ENCODE measurements around the gene INHBE.
A peak's percentile ranks its signal among the peaks of the same experiment; 100 is the strongest.

Gene INHBE

DNA sequence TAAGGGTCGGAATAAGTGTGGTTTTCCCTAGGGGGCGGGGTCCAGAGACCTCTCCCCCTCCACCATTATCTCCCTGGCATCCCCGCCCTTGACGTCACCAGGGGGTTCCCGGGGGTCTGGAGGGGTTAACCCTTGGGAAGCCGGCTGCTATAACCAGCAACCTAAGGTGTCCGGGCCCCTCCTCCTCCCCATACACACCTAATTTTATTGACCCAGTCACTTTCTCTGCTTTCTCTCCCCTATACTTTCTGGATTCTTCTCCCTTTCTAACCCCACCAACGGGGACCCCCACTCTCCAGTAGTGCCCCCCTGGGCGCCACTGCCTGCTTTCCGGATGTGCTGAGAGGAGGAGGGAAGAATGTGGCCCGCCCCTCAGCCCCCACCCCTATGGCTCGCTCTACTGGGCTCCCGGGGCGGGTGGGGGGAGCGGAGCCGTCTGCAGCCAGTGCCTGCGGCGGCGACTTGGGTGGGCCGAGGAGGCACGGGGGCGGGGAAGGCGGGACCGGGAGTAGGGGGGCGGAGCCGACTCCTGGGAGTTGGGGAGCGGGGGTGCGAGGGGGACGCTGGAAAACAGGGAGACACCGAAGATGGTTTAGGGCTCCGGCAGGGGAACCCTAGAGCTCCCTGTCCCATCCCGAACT lies 6.3 kb downstream of the INHBE start:
- no peak for DNase-seq (ENCODE audit: low read depth)

DNA sequence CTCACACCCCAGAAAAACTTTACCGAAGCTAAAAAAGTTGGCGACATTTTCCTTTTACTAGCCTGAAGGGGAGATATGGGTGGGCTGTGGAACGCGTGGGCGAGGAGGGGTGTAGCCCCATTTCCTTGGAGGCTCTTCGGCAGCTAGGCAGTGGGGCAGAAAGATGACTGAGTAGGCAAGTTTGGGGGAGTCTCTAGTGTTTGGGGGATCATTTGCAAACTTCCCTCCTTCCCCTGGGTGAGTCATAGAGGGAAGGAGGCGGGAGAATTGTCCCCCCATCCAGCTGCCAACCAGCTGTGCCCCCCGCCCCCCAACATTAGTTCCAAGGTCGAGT lies 6.8 kb downstream of the INHBE start:
- no peak for DNase-seq (ENCODE audit: low read depth)

DNA sequence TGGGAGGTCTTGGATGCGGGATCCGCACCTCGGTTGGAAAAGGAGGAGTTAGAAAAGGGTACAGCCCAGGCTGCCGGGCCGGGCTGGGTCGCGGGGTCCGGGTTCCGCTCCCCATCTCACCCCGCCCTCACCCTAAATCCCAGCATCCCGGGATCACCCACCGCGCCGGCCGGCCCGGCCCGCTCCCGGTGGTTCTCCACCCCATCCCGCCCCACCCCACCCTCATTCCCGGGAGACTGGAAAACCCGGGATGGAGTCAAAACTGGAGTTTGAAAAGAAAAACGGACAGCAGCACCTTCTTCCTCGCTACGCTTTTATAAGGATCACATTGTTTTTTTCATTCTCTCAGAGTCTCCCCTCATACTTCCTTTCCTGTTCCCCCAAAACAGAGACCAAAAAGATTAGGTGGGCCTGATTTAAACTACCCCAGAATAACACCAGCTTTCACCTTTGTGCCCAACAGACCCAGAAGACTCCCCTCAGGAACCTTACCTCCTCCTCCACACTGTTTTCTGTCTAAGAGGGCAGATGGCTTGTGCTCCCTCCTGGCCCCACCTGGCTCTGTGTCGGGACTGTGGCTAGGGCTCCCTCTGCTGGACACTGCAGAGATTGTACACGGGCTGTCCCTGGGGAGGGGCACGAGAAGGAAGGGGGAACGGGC lies 7.3 kb downstream of the INHBE start:
- peak; percentile 79 for DNase-seq (ENCODE audit: low read depth)

DNA sequence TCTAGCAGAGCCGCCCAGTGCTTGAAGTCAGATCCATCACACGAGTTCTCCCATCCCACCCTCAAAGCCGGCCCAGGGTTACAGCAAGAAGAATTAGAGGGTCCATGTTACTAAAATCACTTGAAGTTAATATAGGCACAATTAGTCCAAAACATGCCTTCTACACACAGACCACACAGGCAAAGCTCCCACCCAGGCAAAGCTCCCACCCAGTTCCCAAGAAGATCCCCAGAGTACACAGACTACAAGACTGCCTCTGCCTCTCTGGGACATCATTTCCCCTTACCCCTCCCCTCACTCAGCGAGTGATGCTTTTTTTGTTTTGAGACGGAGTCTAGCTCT lies 7.8 kb downstream of the INHBE start:
- DNase-seq (ENCODE audit: low read depth), result no peak

DNA sequence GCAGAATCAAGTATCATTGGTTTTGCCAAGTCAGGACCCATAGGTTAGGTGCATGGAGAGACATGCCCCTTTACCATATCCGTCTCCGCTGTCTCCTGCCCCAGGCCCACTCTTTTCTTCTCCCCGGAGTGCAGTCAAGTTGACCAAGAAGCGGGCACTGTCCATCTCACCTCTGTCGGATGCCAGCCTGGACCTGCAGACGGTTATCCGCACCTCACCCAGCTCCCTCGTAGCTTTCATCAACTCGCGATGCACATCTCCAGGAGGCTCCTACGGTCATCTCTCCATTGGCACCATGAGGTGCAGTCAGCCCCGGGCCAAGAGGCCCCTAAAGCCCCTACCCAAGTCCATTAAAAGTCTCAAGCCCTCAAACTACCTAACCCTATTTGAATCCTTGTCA lies 9.5 kb downstream of the INHBE start:
- no peak for DNase-seq (ENCODE audit: low read depth)

DNA sequence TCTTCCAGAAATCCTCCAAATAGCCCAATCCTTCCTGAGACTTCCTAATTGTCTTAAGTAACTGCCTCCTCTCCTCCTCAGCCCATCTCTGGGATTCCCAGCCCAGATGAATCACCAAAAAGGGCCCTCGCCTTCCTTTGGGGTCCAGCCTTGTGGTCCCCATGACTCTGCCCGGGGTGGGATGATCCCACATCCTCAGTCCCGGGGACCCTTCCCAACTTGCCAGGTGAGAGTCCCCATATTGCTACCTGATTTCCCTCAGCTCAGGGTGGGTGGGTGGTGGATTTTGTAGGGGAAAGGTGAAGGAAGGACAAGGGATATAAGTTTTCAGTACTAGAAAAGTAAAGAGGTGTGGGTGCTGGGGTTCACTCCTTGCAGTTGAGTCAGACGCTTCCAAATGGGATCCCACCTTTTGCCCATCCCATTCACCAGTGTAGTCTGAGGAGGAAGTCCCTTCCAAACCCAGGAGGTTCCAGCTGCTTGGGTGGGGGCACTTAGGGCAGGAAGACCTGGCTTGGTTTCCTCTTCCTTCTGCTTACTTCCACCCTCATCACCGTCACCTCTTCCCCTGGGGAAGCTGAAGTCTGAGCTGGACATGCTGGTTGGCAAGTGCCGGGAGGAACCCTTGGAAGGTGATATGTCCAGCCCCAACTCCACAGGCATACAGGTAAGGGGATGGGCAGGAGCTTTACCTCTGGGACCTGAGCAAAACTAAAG lies 10.1 kb downstream of the INHBE start:
- DNase-seq (ENCODE audit: low read depth), result no peak

DNA sequence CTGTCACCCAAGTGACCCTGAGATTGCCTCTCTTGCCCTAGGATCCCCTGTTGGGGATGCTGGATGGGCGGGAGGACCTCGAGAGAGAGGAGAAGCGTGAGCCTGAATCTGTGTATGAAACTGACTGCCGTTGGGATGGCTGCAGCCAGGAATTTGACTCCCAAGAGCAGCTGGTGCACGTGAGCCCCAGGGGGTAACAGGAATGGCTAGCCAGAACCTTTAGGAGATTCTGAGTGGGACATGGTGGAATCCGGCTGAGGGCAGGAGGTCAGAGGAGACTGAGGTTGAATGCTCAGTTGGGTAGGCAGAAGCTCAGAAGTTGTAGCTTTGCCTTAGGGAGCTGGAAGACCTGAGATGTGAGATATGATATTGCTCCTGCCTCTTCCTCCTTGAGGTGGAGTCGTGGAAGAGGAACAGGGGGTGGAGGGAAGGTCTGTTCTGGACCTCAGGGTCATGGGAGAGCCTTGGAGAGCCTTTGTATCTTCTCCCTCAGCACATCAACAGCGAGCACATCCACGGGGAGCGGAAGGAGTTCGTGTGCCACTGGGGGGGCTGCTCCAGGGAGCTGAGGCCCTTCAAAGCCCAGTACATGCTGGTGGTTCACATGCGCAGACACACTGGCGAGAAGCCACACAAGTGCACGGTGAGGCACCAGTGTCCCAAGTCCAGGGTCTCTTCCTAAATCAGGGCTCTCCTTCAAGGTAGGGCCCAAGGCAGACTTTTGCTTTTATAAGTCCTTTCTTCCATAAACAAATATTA lies 10.8 kb downstream of the INHBE start:
- no peak for DNase-seq (ENCODE audit: low read depth)

DNA sequence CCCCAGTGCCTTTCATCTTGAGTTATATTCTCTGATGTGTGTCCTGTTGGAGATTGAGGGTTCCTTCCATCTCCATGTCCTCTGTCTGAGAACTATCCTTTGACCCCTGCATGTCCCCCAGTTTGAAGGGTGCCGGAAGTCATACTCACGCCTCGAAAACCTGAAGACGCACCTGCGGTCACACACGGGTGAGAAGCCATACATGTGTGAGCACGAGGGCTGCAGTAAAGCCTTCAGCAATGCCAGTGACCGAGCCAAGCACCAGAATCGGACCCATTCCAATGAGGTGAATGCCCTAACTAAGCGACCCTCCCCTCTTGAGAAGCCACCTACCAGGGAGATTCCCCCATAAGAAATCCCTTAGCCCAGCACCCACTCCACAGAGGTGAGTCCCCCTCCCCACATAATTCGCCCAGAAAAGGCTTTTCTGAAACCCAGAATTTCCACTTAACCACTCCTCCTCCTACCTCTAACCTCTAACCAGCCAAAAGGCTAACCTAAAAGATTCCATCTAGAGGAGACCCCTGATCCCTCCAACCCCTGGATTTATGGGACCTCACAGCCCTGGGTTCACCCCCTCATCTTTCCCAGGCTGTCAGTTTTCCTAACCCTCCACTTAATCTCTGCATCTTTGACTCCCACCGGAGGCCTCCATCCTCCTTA lies 12.2 kb downstream of the INHBE start:
- DNase-seq (ENCODE audit: low read depth), result no peak

DNA sequence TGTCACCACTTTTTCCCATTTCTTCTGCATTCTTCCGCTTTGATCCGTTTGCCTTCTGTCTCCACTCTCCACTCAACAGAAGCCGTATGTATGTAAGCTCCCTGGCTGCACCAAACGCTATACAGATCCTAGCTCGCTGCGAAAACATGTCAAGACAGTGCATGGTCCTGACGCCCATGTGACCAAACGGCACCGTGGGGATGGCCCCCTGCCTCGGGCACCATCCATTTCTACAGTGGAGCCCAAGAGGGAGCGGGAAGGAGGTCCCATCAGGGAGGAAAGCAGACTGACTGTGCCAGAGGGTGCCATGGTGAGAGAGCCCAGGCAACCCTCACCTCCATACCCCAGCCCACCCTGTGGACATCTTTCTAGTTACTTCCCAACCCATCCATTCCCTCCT lies 12.8 kb downstream of the INHBE start:
- DNase-seq (ENCODE audit: low read depth), result no peak

DNA sequence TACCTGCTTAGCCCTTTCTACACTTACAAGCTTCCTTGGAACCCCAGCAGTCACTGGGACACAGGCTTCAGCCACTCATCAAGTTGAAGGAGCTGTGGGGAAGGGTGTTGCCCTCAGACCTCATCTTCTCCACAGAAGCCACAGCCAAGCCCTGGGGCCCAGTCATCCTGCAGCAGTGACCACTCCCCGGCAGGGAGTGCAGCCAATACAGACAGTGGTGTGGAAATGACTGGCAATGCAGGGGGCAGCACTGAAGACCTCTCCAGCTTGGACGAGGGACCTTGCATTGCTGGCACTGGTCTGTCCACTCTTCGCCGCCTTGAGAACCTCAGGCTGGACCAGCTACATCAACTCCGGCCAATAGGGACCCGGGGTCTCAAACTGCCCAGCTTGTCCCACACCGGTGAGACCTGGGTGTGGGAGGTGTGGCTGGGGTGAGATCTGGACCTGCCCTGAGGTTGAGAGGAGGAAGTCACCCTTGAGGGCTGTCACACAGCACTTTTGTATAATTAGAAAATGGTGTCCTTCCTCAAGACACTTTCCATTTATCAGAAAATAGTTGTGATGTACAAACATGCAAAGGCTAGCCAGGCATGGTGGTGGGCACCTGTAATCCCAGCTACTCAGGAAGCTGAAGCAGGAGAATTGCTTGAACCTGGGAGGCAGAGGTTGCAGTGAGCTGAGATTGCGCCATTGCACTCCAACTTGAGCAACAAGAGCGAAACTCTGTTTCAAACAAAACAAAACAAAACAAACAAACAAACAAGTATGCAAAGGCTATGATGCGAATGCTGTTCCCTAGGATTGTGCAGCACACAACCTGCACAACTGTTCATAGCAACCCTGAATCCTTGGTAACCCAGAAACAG lies 14.4 kb downstream of the INHBE start:
- no peak for DNase-seq (ENCODE audit: low read depth)

DNA sequence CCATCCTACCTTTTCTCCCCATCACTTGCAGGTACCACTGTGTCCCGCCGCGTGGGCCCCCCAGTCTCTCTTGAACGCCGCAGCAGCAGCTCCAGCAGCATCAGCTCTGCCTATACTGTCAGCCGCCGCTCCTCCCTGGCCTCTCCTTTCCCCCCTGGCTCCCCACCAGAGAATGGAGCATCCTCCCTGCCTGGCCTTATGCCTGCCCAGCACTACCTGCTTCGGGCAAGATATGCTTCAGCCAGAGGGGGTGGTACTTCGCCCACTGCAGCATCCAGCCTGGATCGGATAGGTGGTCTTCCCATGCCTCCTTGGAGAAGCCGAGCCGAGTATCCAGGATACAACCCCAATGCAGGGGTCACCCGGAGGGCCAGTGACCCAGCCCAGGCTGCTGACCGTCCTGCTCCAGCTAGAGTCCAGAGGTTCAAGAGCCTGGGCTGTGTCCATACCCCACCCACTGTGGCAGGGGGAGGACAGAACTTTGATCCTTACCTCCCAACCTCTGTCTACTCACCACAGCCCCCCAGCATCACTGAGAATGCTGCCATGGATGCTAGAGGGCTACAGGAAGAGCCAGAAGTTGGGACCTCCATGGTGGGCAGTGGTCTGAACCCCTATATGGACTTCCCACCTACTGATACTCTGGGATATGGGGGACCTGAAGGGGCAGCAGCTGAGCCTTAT lies 15.3 kb downstream of the INHBE start:
- DNase-seq (ENCODE audit: low read depth), result no peak

DNA sequence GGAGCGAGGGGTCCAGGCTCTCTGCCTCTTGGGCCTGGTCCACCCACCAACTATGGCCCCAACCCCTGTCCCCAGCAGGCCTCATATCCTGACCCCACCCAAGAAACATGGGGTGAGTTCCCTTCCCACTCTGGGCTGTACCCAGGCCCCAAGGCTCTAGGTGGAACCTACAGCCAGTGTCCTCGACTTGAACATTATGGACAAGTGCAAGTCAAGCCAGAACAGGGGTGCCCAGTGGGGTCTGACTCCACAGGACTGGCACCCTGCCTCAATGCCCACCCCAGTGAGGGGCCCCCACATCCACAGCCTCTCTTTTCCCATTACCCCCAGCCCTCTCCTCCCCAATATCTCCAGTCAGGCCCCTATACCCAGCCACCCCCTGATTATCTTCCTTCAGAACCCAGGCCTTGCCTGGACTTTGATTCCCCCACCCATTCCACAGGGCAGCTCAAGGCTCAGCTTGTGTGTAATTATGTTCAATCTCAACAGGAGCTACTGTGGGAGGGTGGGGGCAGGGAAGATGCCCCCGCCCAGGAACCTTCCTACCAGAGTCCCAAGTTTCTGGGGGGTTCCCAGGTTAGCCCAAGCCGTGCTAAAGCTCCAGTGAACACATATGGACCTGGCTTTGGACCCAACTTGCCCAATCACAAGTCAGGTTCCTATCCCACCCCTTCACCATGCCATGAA lies 16.0 kb downstream of the INHBE start:
- no peak for DNase-seq (ENCODE audit: low read depth)

DNA sequence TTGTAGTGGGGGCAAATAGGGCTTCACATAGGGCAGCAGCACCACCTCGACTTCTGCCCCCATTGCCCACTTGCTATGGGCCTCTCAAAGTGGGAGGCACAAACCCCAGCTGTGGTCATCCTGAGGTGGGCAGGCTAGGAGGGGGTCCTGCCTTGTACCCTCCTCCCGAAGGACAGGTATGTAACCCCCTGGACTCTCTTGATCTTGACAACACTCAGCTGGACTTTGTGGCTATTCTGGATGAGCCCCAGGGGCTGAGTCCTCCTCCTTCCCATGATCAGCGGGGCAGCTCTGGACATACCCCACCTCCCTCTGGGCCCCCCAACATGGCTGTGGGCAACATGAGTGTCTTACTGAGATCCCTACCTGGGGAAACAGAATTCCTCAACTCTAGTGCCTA lies 16.6 kb downstream of the INHBE start:
- no peak for DNase-seq (ENCODE audit: low read depth)

DNA sequence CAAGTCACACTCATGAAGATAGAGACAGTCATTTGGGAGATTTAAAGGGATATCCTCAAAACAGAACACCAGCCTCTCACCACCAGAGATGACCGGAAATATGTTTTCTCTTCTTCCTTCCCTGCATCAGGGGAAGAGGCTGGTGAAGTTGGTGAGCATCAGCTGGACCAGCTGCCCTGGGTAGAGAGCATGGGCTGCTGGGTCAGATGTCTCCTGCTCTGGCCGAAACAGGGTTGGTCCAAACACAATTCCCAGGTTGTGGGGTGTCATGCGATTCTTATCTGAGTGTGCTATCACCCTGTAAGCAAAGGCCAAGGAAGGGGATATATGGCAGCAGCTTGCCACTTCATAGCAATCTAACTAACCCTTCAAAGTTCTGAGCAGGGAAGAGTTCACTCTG lies 17.3 kb downstream of the INHBE start:
- no peak for DNase-seq (ENCODE audit: low read depth)

DNA sequence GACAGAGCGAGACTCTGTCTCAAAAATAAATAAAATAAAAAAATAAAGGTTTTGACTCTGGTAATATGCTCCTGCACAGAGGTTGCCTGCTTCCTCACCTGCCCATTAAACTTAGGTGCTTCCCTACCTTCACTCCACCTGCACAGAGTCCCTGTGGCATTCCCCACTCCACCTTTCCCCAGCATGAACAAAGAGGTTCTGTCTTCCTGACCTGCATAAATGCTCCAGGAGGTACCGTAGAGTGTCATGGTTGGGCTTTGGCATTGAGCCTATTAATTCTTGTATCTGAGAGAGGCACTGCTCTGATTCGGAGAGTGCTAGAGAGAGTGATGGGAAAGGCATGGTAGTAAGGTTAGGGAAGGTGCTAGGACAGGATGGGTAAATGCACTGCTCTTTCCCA lies 18.3 kb downstream of the INHBE start:
- DNase-seq (ENCODE audit: low read depth), result no peak

DNA sequence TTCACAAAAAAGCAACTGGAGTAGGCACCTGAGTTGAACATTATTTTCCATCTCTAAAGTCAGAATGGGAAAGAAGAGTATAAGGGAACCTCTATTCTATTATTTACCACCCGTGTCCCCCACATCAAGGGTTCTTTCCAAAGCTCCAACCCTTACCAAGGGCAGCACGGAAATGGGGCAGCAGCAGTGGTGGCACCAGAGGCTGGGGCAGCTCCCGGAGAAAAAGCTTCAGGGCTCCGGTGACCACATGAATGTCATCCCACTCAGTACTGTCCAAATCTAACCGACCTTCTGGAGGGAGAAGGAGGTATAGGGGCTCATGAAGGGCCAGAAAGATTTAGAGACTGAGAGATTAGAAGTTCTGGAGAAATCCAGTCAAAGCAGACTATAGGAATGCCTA lies 18.8 kb downstream of the INHBE start:
- no peak for DNase-seq (ENCODE audit: low read depth)

DNA sequence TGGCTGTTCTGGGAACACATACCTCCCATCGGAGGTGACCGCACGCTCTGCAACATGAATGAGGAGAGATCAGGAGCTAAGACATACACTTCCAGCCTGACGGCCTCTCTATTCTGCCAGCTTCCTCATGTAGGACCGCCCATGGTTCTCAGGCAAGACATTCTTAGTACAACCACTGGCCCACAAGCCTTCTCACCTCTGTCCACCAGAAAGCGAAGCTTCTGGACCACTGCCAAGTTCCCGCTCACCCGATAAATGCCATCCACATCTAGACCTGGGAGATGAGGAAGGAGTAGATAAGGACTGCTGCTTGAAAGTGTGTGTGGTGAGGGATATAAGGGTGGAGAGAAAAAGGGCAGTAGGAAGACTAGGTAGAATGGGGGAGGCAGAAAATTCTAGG lies 19.3 kb downstream of the INHBE start:
- DNase-seq (ENCODE audit: low read depth), result no peak

DNA sequence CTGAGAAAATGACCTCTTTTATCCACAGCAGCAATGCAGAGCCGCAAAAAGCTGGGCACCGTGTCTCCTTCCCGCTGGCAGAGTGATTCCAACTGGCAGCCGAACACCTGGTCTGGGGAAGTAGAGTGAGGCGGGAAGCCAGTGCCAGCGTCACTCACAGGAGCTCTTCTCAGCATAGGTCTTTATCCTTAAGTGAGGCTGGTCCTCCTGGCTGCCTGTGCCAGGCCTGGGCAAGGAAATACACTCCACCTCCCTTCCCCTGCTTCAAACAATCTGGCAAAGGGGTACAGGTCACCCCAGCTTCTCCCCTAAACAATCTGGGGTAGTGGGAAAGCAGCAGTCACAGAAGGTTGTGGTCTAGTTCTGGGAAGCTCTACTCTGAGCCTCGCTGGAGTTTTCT lies 19.8 kb downstream of the INHBE start:
- DNase-seq (ENCODE audit: low read depth), result no peak

DNA sequence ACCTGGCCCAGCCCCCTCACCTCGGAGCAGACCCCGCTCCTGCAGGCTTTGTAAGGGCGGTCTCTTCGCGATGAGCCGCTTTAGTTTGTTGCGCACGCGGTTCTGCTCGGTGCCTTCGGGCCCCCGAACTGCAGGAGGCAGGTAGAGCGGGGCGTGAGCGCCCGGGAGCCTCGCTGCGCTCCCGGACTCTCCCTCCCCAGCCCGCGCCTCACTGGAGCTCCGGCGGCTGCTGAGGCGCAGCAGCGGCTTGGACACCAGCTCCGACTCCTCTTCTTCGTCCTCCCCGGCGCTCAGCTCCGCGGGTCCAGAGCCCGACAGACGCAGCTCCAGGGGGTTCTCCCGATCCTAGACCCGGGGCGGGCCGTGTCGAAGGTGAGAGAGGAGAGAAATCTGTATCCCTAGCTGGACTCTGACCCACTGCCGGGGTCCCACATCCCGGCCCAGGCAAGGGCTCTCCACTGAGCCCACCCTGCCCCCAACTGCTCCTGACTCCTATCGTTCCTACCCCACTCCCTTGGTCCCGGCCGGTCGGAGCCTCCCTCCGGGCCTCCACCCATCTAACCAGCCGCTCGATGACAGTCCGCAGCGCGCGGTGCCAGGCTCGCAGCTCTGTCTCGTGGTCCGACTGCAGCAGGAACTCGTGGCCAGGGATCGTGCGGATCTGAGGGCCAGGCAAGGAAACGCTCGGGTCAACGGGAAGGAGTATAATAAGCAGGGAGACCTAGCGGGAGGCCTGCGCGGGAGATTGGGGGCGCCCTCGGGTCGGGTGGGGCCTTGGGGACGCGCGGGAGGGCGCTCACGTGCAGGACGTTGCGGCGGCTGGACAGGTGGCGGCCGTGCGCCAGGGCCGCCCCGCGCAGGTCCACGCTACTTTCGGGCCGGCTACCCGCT lies 20.4 kb downstream of the INHBE start:
- DNase-seq (ENCODE audit: low read depth), result no peak

Measured in CMK (cell line).